Spinal cord (tissue), 10 donors: ENCODE measurements around the gene SPCS3. TPM values are rescaled to one million over a fixed set of nuclear protein-coding genes. Genes with fewer than 3 reads are reported as not detected.
"Not testable (repeated sequence)": the region's sequence is repeated elsewhere in the genome, so short reads cannot be mapped to it uniquely, and the experiment has no call there.

Experiments
- DNase-seq, 6 donors: peaks; one replicate each; pipeline versions ENCODE4 v3.0.0 to v3.0.0-alpha.2; 2013 to 2015; ENCODE audit warnings: low spot score in 6 of 6, low read depth in 4 of 6
- H3K27ac ChIP-seq: one replicate; pipeline ENCODE4 v1.5.1; 2013; ENCODE audit warnings: low read depth, low read length, control low read depth
- H3K27me3 ChIP-seq: one replicate; pipeline ENCODE4 v1.6.1; 2013; ENCODE audit warnings: low read length; ENCODE audit not compliant: control insufficient read depth, insufficient read depth
- H3K36me3 ChIP-seq: one replicate; pipeline ENCODE4 v1.6.1; 2013; ENCODE audit warnings: low read length; ENCODE audit not compliant: control insufficient read depth, insufficient read depth
- H3K4me1 ChIP-seq: one replicate; pipeline ENCODE4 v1.6.1; 2013; ENCODE audit warnings: low read length; ENCODE audit not compliant: control insufficient read depth, insufficient read depth
- H3K4me3 ChIP-seq: one replicate; pipeline ENCODE4 v1.5.1; 2013; ENCODE audit warnings: low read depth, low read length, control low read depth
- H3K9me3 ChIP-seq: one replicate; pipeline ENCODE4 v1.6.1; 2013; ENCODE audit warnings: low read length; ENCODE audit not compliant: control insufficient read depth, insufficient read depth
- WGBS: methylation state at CpG from one replicate; pipeline ENCODE4 v1.1.5; 2013; ENCODE audit warnings: missing lambda C conversion rate; ENCODE audit not compliant: insufficient coverage; 5-methylcytosine and 5-hydroxymethylcytosine counted together
- polyA plus RNA-seq, 2 donors: library from polyadenylated mRNA; unstranded; fragments of 120-200 nt; gene quantifications; one replicate each; pipeline ENCODE4 v1.2.1, GENCODE V29; 2013; ENCODE audit not compliant: insufficient read length in 2 of 2
- total RNA-seq, 2 donors: library from RNA; depleted of rRNA in 1 of 2; stranded (reverse); fragments of 120-200 nt in 1 of 2; fragments of >200 nt in 1 of 2; gene quantifications; one replicate each; pipeline versions ENCODE4 v1.2.3 to v1.2.4, GENCODE V29; 2013 to 2014
- donor health status: healthy.

The SPCS3 gene
- total and polyA plus RNA-seq, 4 donors: 59.6 to 156 (median 68.4) TPM

DNA sequence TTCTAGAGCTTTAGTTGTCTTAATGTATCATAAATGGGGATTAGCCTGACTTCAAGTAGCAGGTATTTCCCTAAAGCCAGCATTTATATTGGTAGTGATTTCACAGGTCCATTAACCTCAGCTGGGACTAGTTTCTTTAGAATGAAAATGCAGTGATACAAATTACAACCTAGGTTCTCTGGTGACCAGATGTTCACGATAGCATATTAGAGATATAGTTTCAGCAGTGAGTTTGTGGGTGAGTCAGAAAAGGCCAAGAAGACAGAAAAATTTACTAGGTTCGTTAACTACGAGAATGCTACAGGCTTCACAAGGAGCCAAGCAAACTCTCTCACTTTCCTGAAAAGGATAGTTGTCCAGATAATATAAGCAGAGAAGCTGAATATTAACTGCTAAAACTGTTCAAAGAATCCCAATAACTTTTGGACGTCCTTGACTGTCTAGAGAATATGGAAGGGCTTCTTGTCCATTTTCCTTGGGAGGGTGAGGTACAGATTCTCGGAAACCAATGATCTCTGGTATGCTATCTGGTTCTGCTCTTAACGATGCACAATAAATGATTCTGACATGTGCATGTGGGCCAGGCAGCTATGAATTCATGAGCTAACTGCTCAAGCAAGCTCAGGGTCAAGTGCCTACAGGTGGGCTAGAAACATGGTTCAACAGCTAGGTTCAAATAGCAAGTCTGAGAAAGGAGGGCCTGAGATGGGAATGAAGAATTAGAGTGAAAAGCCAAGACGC is 6.0 kb upstream of the SPCS3 start:
- no peaks in the 10 kb centered on the region for H3K9me3 ChIP-seq
- no peaks in the 10 kb centered on the region for H3K4me1 ChIP-seq
- H3K4me3 ChIP-seq: no peak overlapping the region
- no peak overlapping the region for H3K27ac ChIP-seq
- H3K36me3 ChIP-seq: no peaks in the 10 kb centered on the region
- 67% methylated on average over 5 of the region's 7 CpGs for WGBS
- no peaks in the 10 kb centered on the region for H3K27me3 ChIP-seq
- DNase-seq: no peak

DNA sequence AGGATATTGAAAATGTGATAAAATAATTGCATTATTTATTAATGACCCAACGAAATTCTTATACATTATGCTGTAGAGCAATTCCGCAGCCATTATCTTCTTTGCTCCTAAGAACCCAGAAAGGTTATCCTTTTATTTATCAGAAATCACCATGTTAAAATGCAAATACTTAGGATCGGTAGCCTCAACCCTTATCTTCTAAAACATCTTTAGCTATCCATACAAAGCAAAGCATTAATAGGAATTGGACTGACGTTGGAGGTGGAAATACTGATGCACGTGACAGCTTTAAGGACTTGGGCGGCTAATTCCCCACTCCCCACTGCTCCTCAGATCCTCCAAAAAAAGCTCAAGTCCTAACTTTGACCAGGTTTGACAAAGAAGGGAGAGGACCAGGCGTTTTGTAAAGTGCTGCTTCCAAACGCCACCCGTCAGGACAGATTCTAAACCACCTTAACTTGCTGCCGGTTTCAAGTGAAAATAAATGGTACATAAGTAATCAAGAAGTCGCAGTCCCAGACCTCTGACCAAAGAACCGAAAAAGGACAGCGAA is 539 bp upstream of the SPCS3 start:
- Histone ChIP-seq H3K27ac (peak overlapping the region; percentile 95), H3K36me3 (no peaks in the 10 kb centered on the region), H3K27me3 (no peaks in the 10 kb centered on the region), H3K4me3 (peak overlapping the region; percentile 83), H3K4me1 (no peaks in the 10 kb centered on the region), H3K9me3 (no peaks in the 10 kb centered on the region)
- WGBS: 17% methylated on average over 1 of the region's 13 CpGs
- peak in 1 of 6 donors; percentile 76 for DNase-seq

DNA sequence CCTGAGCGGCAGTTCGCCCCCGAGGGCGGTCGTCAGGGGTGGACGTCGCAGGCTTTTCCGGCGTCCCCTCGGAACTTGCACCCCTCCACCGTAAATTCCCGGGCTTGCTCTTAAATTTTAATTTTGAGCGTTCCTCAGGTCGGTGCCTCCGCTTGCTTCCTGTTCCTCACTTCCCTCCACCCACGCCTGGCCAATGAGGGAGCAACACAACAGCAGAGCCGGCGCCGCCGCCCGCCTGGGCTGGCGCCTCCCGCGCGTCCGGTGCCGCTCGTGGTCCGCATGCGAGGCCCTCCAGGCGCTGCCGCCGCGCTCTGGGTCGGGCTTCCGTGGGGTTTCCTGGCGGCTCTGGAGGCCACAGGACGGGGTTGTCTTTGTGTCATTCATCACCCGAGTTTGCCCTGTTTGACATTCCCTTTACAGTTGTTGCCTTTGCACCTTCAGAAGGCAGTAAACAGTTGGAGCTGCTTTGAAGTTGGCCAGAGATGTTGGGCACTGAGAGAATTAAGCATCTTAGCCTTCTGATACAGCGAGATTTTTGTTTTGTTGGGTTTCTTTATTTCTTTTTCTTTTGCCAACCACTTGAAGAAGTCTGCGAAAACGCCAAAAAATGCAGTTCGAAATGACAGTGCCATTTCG is 692 bp downstream of the SPCS3 start:
- peak; percentile 58 to 94 (median 71) for DNase-seq
- H3K9me3 ChIP-seq: no peaks in the 10 kb centered on the region
- H3K27ac ChIP-seq: peak overlapping the region; percentile 97
- no peaks in the 10 kb centered on the region for H3K36me3 ChIP-seq
- H3K27me3 ChIP-seq: no peaks in the 10 kb centered on the region
- under 1% methylated on average over 44 of the region's 44 CpGs for WGBS
- peak overlapping the region; percentile 89 for H3K4me3 ChIP-seq
- no peaks in the 10 kb centered on the region for H3K4me1 ChIP-seq

DNA sequence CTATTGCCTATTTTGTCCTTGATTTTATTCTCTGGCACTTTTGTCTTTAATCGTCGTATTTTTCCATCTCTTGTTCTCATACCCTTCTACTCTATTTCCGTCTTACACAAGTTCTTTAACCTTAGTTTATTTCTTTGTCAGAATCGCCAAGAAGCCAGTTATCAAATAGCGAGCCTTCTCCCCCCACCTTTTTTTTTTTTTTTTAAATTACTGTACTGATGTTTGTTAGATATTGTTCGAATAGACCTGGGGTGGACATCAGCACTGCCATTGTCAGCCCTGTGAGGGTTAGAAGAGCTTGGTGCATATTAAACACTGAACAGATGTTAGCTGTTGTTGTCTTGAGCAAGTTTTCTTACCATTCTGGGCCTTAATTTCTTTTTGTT is 1.2 kb downstream of the SPCS3 start:
- Histone ChIP-seq H3K4me1 (no peaks in the 10 kb centered on the region), H3K4me3 (peak overlapping the region; percentile 89), H3K9me3 (no peaks in the 10 kb centered on the region), H3K27ac (peak overlapping the region; percentile 97), H3K36me3 (no peaks in the 10 kb centered on the region), H3K27me3 (no peaks in the 10 kb centered on the region)
- DNase-seq: peak in 1 of 6 donors; percentile 25
- 0% methylated on average over 2 of the region's 6 CpGs for WGBS

DNA sequence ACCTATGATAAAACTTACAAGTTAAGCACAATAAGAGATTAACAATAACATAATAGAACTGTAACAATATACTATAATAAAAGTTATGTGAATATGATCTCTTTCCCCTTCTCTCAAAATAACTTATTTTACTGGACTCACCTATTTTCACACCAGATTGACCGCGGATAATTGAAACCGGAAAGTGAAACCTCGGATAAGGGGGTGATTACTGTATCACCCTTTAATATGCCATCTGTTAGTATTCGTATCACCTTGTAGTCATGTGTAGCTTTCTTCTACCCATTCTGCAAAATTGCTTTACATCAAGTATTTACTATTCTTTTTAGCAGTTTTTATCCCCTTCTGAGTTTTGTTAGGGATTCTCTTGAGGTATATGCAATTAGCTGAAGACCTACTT is 1.8 kb downstream of the SPCS3 start:
- no peak for DNase-seq
- Histone ChIP-seq H3K36me3 (no peaks in the 10 kb centered on the region), H3K4me1 (no peaks in the 10 kb centered on the region), H3K9me3 (no peaks in the 10 kb centered on the region), H3K4me3 (peak overlapping the region; percentile 89), H3K27me3 (no peaks in the 10 kb centered on the region), H3K27ac (no peak overlapping the region)
- no CpG with 5 or more reads among the region's 5 CpGs for WGBS

DNA sequence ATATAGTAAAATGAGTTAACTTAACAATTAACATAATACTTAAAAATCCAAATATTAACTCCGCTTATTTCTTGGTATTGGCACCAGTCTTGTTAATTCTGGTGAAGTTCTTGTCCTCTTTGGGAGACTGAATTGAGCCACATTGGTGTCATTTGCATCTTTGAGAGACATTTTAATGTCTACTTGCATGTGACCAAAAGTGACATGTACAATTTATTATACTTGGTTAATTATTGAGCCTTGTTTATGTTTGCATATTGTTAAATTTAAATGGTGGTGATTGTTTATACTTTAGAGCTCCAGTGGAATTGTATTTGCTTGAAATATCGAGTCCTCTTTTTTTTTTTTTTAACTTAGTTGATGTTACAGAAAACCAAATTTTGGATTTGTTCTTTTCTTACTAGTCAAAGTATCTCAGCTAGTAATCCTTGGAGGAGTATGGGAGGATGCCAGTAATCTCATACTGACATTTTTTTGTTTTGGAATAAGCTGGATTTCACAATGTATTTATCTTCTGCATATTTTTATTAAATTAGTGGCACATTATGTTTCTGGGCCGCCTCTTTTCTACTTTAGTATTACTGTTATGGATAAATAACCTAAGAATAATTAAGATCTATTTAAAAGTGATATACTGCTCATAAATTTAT is 3.9 kb downstream of the SPCS3 start:
- Histone ChIP-seq H3K4me1 (no peaks in the 10 kb centered on the region), H3K27ac (no peak overlapping the region)
- no CpG with 5 or more reads among the region's 3 CpGs for WGBS

DNA sequence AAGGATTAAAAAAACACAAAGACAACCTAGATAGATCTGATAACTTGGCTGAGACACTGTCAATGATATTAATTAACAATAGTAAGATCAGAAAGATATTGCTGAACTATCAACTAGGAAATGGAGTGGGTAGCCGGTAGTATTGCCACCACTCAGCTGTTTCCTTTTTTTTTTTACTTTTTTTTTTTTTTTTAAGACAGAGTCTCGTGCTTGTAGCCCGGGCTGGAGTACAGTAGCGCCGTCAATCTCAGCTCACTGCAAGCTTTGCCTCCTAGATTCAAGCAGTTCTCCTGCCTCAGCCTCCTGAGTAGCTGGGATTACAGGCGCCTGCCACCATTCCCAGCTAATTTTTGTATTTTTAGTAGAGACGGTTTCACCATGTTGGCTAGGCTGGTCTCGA is 5.1 kb downstream of the SPCS3 start:
- H3K4me1 ChIP-seq, H3K36me3 ChIP-seq, DNase-seq, H3K27me3 ChIP-seq, H3K9me3 ChIP-seq, H3K27ac ChIP-seq, H3K4me3 ChIP-seq: not testable (repeated sequence)
- 90% methylated on average over 2 of the region's 8 CpGs for WGBS

More for the DNA sequence above, 3.9 kb downstream of the SPCS3 start:
- Histone ChIP-seq H3K9me3 (no peaks in the 10 kb centered on the region), H3K4me3 (no peak overlapping the region), H3K27me3 (no peaks in the 10 kb centered on the region), H3K36me3 (no peaks in the 10 kb centered on the region)
- DNase-seq: no peak

DNA sequence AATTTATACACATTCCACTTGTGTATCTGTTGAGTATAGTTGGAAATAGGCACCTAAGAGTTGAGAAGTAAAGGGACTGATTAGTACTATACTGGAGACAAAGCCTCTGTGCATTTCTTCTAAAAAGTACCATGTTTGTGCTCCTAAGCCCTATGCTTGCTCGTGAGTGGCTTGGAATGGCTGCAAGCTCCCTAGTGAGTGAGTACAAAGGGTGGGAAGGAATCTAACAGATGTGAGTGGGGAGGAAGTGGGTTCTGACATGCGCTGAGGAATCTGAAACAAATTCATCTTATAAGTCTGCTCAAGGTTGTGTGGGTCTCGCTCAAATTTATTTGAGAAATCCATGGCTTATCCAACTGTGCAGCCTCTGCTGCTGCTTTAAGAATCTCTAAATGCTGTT is 13.3 kb downstream of the SPCS3 start:
- Histone ChIP-seq H3K27ac (no peak overlapping the region), H3K27me3 (no peaks in the 10 kb centered on the region), H3K4me1 (no peaks in the 10 kb centered on the region), H3K36me3 (peaks cover 3% of the 10 kb centered on the region), H3K9me3 (no peaks in the 10 kb centered on the region), H3K4me3 (no peak overlapping the region)
- DNase-seq: no peak
- WGBS: 100% methylated on average over 1 of the region's 3 CpGs

DNA sequence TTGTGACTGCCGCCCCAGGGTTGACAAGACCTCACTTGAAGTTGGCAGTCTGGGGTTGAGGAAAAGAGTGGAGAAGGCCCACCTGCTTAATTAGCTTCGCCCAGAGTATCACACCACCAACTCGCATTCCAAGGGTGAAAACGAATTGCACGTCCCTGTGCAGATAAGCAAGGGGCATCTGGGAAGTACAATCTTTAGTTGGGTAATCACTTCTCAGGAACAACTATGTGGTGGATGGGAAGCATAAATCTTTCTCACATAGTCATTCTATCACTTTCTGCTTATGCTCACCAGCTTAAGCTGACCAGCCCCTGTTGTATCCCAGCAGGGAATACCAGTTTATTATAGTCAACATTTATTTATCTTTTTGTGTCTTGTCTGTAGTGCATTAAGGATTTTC is 14.3 kb downstream of the SPCS3 start:
- no peak overlapping the region for H3K4me3 ChIP-seq
- DNase-seq: no peak
- no peak overlapping the region for H3K27ac ChIP-seq
- peaks cover 3% of the 10 kb centered on the region for H3K36me3 ChIP-seq
- WGBS: 100% methylated on average over 1 of the region's 5 CpGs
- H3K9me3 ChIP-seq: no peaks in the 10 kb centered on the region
- H3K4me1 ChIP-seq: no peaks in the 10 kb centered on the region
- H3K27me3 ChIP-seq: no peaks in the 10 kb centered on the region
